Measurements from ENCODE around the gene ANAPC4.
"Not testable (repeated sequence)": the region's sequence is repeated elsewhere in the genome, so short reads cannot be mapped to it uniquely, and the experiment has no call there.

Gene ANAPC4

DNA sequence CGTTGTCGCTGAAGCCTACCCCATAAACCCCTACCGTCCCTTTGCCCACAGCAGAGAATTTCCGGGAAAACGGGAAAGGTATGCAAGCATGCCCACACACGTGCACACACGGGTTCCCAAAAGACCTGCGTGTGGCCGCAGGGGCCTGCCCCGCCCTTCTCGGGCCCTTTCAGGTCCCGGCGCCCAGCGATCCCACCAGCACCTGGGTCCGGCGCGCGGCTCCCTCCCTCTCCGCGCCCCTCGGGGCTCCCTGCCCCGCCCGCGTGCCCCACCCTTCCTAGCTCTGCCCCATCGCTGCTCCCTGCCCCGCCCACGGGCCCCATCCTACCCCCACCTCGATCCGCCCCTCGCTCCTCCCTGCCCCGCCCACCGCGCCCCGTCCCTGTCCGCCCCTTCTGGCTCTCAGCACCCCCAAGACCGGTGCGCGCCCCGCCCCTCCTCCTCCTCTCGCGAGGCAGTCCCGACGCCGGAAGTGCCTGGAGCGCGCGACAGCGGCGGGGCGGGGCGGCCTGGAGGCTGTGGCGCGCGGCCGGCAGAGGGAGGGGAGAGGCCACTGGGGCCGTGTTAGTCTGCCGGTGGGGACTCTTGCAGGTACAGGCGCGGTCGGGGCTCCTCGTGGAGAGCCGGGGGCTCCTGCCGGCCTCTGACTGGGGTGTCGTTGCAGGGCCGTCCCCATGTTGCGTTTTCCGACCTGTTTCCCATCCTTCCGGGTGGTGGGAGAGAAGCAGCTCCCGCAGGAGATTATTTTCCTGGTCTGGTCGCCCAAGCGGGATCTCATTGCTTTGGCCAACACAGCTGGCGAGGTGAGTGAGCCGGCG is at the start of gene ANAPC4:
Gene ANAPC4, plus strand, starts transcription at position 510 of the 818 bp plus-strand sequence. Its CDS starts 165 bp downstream, at position 675.
- peak; percentile 98 to 99 for DNase-seq (ENCODE audit: low read depth in 2 of 2, low spot score in 1 of 2)

GRCh38 chr4:25328463-25328862 is 48.6 kb upstream of the ANAPC4 start:
- DNase-seq (ENCODE audit: low read depth in 2 of 2, low spot score in 1 of 2) = not testable (repeated sequence)

GRCh38 chr4:25330335-25330734 is 46.7 kb upstream of the ANAPC4 start:
- DNase-seq (ENCODE audit: low read depth in 2 of 2, low spot score in 1 of 2) = no peak

GRCh38 chr4:25330905-25331808 is 45.9 kb upstream of the ANAPC4 start:
- DNase-seq (ENCODE audit: low read depth in 2 of 2, low spot score in 1 of 2) = no peak

GRCh38 chr4:25343671-25344070 is 33.4 kb upstream of the ANAPC4 start:
- DNase-seq (ENCODE audit: low read depth in 2 of 2, low spot score in 1 of 2) = no peak

- no peak for DNase-seq (ENCODE audit: low read depth in 2 of 2, low spot score in 1 of 2)
Observed at GRCh38 chr4:25345744-25346143, 31.3 kb upstream of the ANAPC4 start.

GRCh38 chr4:25346913-25347312 is 30.1 kb upstream of the ANAPC4 start:
- DNase-seq (ENCODE audit: low read depth in 2 of 2, low spot score in 1 of 2) = no peak

DNA sequence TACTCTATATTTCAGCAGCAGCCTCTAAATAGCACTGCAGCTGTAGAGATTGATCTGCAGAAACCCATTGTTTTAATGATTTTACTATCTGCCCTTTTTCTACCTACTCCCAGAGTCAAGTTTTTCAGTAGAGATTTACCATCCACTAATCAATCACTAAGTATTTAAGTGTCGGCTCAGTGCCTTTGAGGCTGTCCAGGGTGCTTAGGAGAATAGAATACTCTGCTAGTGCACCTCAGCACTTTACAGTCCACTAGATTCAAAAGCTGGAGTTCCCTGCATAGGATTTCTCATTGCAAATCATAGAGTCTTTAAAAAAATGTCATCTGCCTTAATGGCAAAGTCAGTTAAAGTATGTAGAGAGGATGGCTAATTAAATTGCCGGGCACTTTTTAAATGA is 29.6 kb upstream of the ANAPC4 start:
- DNase-seq (ENCODE audit: low read depth in 2 of 2, low spot score in 1 of 2) = no peak

DNA sequence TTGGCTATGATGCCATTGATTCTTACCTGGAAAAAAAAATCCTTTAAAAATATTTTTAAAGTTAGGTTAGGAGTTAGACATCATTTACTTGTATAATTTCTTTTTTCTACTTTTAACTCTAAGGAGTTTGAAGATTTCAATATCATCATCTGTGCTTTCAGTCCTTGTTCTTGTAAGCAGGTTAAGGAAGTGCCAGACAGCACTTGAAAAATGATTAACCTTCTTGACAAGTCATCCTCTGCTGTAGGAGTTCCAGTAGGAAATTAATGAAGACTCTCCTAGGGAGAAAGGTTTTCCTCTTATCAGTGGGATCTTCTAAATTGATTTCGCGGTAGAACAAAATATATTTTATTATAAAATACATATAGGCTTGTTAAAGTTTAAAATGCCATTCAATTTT is 29.1 kb upstream of the ANAPC4 start:
- DNase-seq (ENCODE audit: low read depth in 2 of 2, low spot score in 1 of 2) = no peak

- DNase-seq (ENCODE audit: low read depth in 2 of 2, low spot score in 1 of 2) = no peak
Observed at GRCh38 chr4:25350561-25350960, 26.5 kb upstream of the ANAPC4 start.

- no peak for DNase-seq (ENCODE audit: low read depth in 2 of 2, low spot score in 1 of 2)
Observed at GRCh38 chr4:25351777-25352416, 25.2 kb upstream of the ANAPC4 start.

- DNase-seq (ENCODE audit: low read depth in 2 of 2, low spot score in 1 of 2) = no peak
Observed at GRCh38 chr4:25356068-25356467, 21.0 kb upstream of the ANAPC4 start.

- no peak for DNase-seq (ENCODE audit: low read depth in 2 of 2, low spot score in 1 of 2)
Observed at GRCh38 chr4:25358515-25359275, 18.4 kb upstream of the ANAPC4 start.

GRCh38 chr4:25361253-25361652 is 15.8 kb upstream of the ANAPC4 start:
- no peak for DNase-seq (ENCODE audit: low read depth in 2 of 2, low spot score in 1 of 2)

DNA sequence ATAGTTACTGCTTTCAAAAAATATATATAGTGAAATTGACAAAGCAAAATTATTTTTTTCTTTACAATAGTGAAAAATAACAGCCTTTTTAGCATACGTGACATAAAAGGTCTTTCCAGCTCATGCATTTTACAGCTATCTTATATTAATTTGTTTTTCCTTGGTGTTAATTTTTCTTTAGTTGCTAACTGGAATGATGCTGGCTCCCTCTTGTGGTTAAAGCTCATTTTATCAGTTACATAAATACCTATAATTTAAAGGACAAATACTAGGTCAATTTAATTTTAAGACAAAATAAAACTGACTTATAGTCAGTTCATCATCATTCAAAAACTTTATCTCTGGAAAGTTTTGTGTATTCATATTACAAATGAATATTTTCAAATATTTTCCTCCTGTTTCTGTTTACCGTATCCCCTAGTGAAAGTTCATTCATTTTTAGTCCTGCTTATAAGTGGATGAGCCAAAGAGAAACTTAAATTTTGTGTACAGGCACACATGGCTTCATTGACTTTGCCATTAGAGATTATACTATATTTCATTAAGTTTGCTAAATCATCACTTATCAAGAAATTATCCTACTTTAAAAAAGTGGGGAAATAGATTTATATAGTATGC is 9.9 kb upstream of the ANAPC4 start:
- DNase-seq (ENCODE audit: low read depth in 2 of 2, low spot score in 1 of 2) = no peak

DNA sequence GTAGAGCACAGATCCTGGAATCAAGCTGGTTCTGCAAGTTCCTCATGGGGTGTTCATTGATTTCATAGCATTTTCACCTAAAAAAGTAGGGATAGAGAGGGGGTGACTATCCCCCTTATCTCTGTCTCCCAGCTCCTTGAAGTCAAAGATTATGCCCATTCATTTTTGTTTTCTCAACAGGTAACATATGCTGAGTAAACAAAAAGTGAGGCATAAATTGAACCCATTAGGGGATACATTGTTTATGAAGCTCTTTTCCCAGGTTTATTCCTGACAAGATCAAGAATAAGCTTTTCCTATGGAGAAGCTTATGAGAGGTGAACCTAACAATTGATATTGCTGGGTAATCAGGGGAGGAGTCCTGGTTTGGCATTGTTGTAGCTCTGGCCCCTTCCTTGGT is 9.2 kb upstream of the ANAPC4 start:
- no peak for DNase-seq (ENCODE audit: low read depth in 2 of 2, low spot score in 1 of 2)

DNA sequence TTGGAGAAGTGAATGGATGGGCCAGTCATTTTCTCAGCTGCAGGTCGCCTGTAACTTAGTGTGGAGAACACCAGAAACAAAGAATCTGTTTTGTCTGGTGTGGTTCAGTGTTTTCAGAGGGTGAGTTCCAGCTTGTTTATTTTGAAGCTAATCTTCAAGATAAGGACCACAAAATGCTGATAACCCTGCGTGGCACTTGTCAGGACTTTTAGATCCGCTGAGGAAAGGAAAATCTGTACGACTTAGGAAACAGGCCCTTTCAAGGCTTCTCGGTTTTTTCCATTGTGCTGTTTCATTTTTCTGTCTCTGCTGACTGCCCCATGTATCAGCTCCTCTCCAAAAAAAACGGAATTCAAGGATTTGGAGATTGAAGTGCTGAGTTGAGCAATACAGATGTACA is 8.7 kb upstream of the ANAPC4 start:
- DNase-seq (ENCODE audit: low read depth in 2 of 2, low spot score in 1 of 2) = no peak

DNA sequence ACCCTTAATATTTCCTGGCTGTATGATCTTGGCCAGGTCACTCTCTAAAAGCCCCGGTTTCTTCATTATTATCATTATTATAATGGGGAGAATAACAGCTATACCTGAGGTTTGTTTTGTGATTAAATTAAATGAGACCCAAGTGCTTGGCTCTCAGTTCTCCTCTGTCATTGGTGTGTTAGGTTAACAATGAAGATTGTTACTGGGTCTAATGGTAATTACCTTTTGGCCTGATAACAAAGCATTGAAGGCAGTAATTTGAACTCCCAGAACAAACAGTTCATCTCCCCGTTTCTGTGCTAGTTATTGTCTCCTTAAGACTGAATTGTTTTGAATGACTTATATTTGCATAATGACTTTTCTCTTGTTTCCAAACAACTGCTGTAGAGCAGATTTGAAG is 6.8 kb upstream of the ANAPC4 start:
- no peak for DNase-seq (ENCODE audit: low read depth in 2 of 2, low spot score in 1 of 2)

GRCh38 chr4:25372549-25372948 is 4.5 kb upstream of the ANAPC4 start:
- DNase-seq (ENCODE audit: low read depth in 2 of 2, low spot score in 1 of 2) = not testable (repeated sequence)
